Measurements from ENCODE around the gene MS4A2.
"Not testable (repeated sequence)": the region's sequence is repeated elsewhere in the genome, so short reads cannot be mapped to it uniquely, and the experiment has no call there.

MS4A2 gene

GRCh38 chr11:60101368-60101767 lies 12.9 kb downstream of the MS4A2 start:
- H3K27me3 ChIP-seq (ENCODE audit: insufficient read depth, low read length); H3K9ac ChIP-seq (ENCODE audit: low read depth, low read length); H3K9me3 ChIP-seq (ENCODE audit: insufficient read depth, low read depth, low read length); H3K4me3 ChIP-seq (ENCODE audit: low read length); H3K36me3 ChIP-seq (ENCODE audit: insufficient read depth, low read length); H3K4me1 ChIP-seq (ENCODE audit: insufficient read depth, low read length); H3K27ac ChIP-seq (ENCODE audit: low read depth, low read length): not testable (repeated sequence)
- WGBS = 96% methylated on average over 10 of the region's 11 CpGs

- not testable (repeated sequence) for H3K9ac ChIP-seq (ENCODE audit: low read depth, low read length); H3K4me1 ChIP-seq (ENCODE audit: insufficient read depth, low read length)
- 96% methylated on average over 7 of the region's 8 CpGs for WGBS
Observed at GRCh38 chr11:60104471-60105115, 16.1 kb downstream of the MS4A2 start.

DNA sequence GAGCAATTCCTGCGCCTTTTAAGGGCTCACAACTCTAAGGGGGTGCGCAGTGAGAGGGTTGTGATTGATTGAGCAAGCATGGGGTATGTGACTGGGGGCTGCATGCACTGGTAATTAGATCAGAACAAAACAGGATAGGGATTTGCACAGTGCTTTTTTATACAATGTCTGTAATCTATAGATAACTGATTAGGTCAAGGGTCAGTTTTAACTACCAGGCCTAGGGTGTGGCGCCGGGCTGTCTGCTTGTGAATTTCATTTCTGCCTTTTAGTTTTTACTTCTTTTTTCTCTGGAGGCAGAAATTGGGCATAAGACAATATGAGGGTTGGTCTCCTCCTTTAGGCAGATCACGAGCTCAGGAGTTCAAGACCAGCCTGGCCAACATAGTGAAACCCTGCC lies 20.2 kb downstream of the MS4A2 start:
- not testable (repeated sequence) for H3K4me3 ChIP-seq (ENCODE audit: low read length)

More at GRCh38 chr11:60104471-60105115, 16.1 kb downstream of the MS4A2 start:
- not testable (repeated sequence) for H3K4me3 ChIP-seq (ENCODE audit: low read length); H3K27me3 ChIP-seq (ENCODE audit: insufficient read depth, low read length); H3K27ac ChIP-seq (ENCODE audit: low read depth, low read length); H3K36me3 ChIP-seq (ENCODE audit: insufficient read depth, low read length); H3K9me3 ChIP-seq (ENCODE audit: insufficient read depth, low read depth, low read length)

GRCh38 chr11:60111793-60112192 lies 23.3 kb downstream of the MS4A2 start:
- WGBS = 89% methylated on average over 2 of the region's 2 CpGs
- Histone ChIP-seq H3K4me3 (ENCODE audit: low read length) (no peak overlapping the region), H3K36me3 (ENCODE audit: insufficient read depth, low read length) (no peaks in the 10 kb centered on the region), H3K27ac (ENCODE audit: low read depth, low read length) (no peak overlapping the region), H3K27me3 (ENCODE audit: insufficient read depth, low read length) (no peaks in the 10 kb centered on the region), H3K9ac (ENCODE audit: low read depth, low read length) (no peak overlapping the region), H3K4me1 (ENCODE audit: insufficient read depth, low read length) (peaks cover 8% of the 10 kb centered on the region; the same call in 1 of the 2 replicates), H3K9me3 (ENCODE audit: insufficient read depth, low read depth, low read length) (no peaks in the 10 kb centered on the region)

More for the DNA sequence above, 20.2 kb downstream of the MS4A2 start:
- not testable (repeated sequence) for H3K9me3 ChIP-seq (ENCODE audit: insufficient read depth, low read depth, low read length); H3K4me1 ChIP-seq (ENCODE audit: insufficient read depth, low read length); H3K27me3 ChIP-seq (ENCODE audit: insufficient read depth, low read length); H3K27ac ChIP-seq (ENCODE audit: low read depth, low read length); H3K9ac ChIP-seq (ENCODE audit: low read depth, low read length); H3K36me3 ChIP-seq (ENCODE audit: insufficient read depth, low read length)
- WGBS = 94% methylated on average over 5 of the region's 5 CpGs

DNA sequence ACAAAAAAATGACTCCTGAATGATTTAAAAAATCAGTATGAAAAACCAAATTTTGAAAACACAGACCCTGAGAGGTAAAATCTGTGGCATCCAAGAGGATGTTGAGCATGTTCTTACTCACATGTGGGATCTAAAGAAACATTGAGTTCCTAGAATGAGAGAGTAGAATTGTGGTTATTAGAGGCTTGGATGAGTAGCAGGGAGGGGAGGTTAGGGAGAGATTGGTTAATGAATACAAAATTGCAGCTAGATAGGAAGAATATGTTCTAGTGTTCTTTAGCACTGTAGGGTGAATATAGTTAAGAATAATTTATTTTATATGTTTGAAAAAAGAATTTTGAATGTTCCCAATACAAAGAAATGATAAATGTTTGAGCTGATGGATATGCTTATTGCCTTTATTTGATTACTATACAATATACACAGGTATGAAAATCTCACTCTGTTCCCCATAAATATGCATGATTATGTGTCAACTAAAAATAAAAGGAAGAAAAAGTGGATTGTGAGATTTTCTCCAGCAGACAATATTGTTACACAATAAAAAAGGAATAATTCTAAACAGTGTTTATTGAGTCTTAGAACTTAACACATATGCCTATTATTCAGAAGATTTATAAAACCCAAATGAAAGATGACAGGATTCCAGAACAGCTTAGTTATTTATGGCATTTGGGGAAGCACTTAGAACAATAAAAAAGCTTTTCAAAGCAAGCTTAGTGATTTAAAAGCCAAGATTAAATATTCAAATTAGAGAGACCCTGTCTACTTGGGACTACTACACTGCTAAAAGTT lies 28.7 kb downstream of the MS4A2 start:
- Histone ChIP-seq H3K27me3 (ENCODE audit: insufficient read depth, low read length) (no peaks in the 10 kb centered on the region), H3K36me3 (ENCODE audit: insufficient read depth, low read length) (no peaks in the 10 kb centered on the region), H3K9me3 (ENCODE audit: insufficient read depth, low read depth, low read length) (no peaks in the 10 kb centered on the region), H3K4me3 (ENCODE audit: low read length) (no peak overlapping the region), H3K9ac (ENCODE audit: low read depth, low read length) (no peak overlapping the region), H3K27ac (ENCODE audit: low read depth, low read length) (no peak overlapping the region), H3K4me1 (ENCODE audit: insufficient read depth, low read length) (peaks cover 26% of the 10 kb centered on the region; the same call in 1 of the 2 replicates)

DNA sequence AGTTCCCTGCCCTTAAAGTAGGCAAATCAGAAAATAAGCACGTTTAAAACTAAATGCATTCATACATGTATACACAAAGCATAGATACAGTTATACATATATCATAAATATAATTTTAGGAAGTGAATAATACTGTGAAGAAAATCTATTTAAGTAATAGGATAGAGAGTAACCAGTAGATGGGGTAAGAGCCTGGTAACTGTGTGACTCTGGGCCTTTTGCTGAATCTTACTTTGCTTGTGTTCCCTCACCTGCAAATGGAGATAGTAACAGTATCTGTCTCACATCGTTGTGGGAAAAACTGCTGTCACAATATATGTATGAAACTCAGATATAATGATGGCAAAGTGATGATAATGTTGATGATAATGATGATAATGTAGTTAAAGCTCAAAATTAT lies 29.9 kb downstream of the MS4A2 start:
- 61% methylated on average over 2 of the region's 2 CpGs for WGBS
- H3K27ac ChIP-seq (ENCODE audit: low read depth, low read length) = no peak overlapping the region
- H3K36me3 ChIP-seq (ENCODE audit: insufficient read depth, low read length) = no peaks in the 10 kb centered on the region
- no peak overlapping the region for H3K4me3 ChIP-seq (ENCODE audit: low read length)
- no peaks in the 10 kb centered on the region for H3K27me3 ChIP-seq (ENCODE audit: insufficient read depth, low read length)
- H3K4me1 ChIP-seq (ENCODE audit: insufficient read depth, low read length) = peaks cover 26% of the 10 kb centered on the region; the same call in 1 of the 2 replicates
- no peak overlapping the region for H3K9ac ChIP-seq (ENCODE audit: low read depth, low read length)
- no peaks in the 10 kb centered on the region for H3K9me3 ChIP-seq (ENCODE audit: insufficient read depth, low read depth, low read length)

DNA sequence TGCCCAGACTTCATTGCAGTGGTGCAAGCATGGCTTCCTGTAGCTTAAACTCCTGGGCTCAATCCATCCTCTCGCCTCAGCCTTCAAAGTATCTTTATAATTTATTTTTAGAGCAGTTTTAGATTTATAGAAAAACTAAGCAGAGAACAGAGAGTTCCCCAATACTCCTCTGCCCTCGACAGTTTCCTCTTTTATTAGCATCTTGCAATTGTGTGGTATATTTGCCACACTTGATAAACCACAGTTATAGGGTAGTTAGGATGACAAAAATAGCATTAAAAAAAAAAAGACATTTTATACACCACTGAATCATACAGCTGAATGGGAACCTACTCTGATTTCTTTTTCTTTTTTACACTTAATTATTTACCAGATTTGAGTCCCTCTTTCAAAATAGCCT lies 31.2 kb downstream of the MS4A2 start:
- no peaks in the 10 kb centered on the region for H3K36me3 ChIP-seq (ENCODE audit: insufficient read depth, low read length)
- no peak overlapping the region for H3K9ac ChIP-seq (ENCODE audit: low read depth, low read length)
- no peaks in the 10 kb centered on the region for H3K27me3 ChIP-seq (ENCODE audit: insufficient read depth, low read length)
- WGBS = 100% methylated on average over 1 of the region's 2 CpGs
- no peaks in the 10 kb centered on the region for H3K9me3 ChIP-seq (ENCODE audit: insufficient read depth, low read depth, low read length)
- H3K4me1 ChIP-seq (ENCODE audit: insufficient read depth, low read length) = peaks cover 27% of the 10 kb centered on the region; the same call in 1 of the 2 replicates
- no peak overlapping the region for H3K4me3 ChIP-seq (ENCODE audit: low read length)
- no peak overlapping the region for H3K27ac ChIP-seq (ENCODE audit: low read depth, low read length)

GRCh38 chr11:60121264-60121663 lies 32.8 kb downstream of the MS4A2 start:
- Histone ChIP-seq H3K4me3 (ENCODE audit: low read length) (no peak overlapping the region), H3K4me1 (ENCODE audit: insufficient read depth, low read length) (peaks cover 34% of the 10 kb centered on the region), H3K27me3 (ENCODE audit: insufficient read depth, low read length) (no peaks in the 10 kb centered on the region), H3K36me3 (ENCODE audit: insufficient read depth, low read length) (no peaks in the 10 kb centered on the region), H3K27ac (ENCODE audit: low read depth, low read length) (no peak overlapping the region), H3K9ac (ENCODE audit: low read depth, low read length) (no peak overlapping the region), H3K9me3 (ENCODE audit: insufficient read depth, low read depth, low read length) (no peaks in the 10 kb centered on the region)
- 83% methylated on average over 2 of the region's 2 CpGs for WGBS

DNA sequence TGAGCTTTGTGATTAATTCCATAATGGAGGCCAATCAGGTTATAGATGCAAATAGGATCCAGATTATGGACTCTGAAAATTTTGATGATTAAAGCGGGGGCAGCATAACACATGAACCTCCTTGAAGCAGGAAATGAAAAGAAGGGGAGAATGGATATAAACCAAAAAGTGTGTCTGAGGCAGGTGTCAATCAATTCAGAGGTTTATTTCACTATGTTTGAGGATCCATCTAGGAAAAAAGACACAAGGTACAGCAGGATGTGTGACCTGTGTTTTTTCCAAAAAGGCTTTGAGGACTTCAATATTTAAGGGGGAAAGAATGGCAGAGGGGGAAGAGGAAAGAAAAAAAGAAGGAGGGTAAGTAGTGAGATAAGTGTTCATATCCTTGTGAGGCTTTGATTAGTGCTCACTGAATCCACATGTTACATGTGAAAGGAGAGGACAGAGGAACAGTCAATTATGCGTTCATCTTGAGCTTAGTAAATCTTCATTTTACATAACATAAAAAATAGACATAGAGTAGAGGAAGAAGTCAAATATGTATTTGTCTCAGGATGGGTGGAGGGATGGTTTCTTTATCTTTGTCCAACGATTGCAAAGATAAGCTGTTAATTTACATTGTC lies 34.1 kb downstream of the MS4A2 start:
- Histone ChIP-seq H3K4me1 (ENCODE audit: insufficient read depth, low read length) (peaks cover 30% of the 10 kb centered on the region), H3K9me3 (ENCODE audit: insufficient read depth, low read depth, low read length) (no peaks in the 10 kb centered on the region), H3K27me3 (ENCODE audit: insufficient read depth, low read length) (no peaks in the 10 kb centered on the region), H3K9ac (ENCODE audit: low read depth, low read length) (no peak overlapping the region), H3K27ac (ENCODE audit: low read depth, low read length) (no peak overlapping the region), H3K36me3 (ENCODE audit: insufficient read depth, low read length) (no peaks in the 10 kb centered on the region), H3K4me3 (ENCODE audit: low read length) (no peak overlapping the region)
- WGBS = 92% methylated on average over 2 of the region's 3 CpGs

- H3K27ac ChIP-seq (ENCODE audit: low read depth, low read length) = no peak overlapping the region; the same call in 1 of the 2 replicates
Observed at GRCh38 chr11:60124802-60125432, 36.5 kb downstream of the MS4A2 start.

DNA sequence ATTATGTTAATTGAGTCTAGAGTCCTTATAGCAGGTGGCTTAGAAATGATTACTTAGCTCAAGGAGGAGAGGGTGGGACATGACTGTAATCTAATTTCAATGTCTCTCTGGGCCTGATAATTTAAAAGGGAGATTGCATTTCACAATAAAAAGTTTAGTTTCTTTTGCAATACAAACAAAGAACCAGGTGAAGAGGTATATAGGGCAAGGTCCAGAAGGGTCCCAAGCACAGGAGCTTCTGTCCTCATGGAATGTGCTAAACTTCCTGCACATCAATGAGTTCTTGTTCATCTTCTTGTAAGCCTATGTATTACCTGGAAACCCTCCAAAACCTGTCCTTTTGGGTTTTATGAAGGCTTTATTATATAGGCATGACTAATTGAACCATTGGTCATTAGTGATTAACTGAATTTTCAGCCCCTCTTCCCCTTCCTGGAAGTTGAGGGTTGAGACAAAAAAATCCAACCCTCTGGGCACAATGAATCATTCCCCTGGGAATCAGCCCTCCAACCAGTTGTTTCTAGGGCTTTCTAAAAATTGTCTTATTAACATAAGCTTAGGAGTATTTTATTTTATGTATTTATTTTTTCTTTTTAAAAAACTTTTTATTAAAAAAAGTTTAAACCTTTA lies 37.6 kb downstream of the MS4A2 start:
- H3K9me3 ChIP-seq (ENCODE audit: insufficient read depth, low read depth, low read length) = no peaks in the 10 kb centered on the region
- H3K27ac ChIP-seq (ENCODE audit: low read depth, low read length) = no peak overlapping the region
- H3K36me3 ChIP-seq (ENCODE audit: insufficient read depth, low read length) = no peaks in the 10 kb centered on the region
- no peak overlapping the region for H3K9ac ChIP-seq (ENCODE audit: low read depth, low read length)
- H3K4me1 ChIP-seq (ENCODE audit: insufficient read depth, low read length) = peaks cover 24% of the 10 kb centered on the region
- H3K4me3 ChIP-seq (ENCODE audit: low read length) = no peak overlapping the region
- no peaks in the 10 kb centered on the region for H3K27me3 ChIP-seq (ENCODE audit: insufficient read depth, low read length)

More at GRCh38 chr11:60124802-60125432, 36.5 kb downstream of the MS4A2 start:
- Histone ChIP-seq H3K36me3 (ENCODE audit: insufficient read depth, low read length) (no peaks in the 10 kb centered on the region), H3K9me3 (ENCODE audit: insufficient read depth, low read depth, low read length) (no peaks in the 10 kb centered on the region), H3K27me3 (ENCODE audit: insufficient read depth, low read length) (no peaks in the 10 kb centered on the region), H3K9ac (ENCODE audit: low read depth, low read length) (no peak overlapping the region), H3K4me1 (ENCODE audit: insufficient read depth, low read length) (peaks cover 29% of the 10 kb centered on the region), H3K4me3 (ENCODE audit: low read length) (no peak overlapping the region)
- 80% methylated on average over 10 of the region's 11 CpGs for WGBS
